CD4-positive, alpha-beta T cell treated with Interleukin-4 for 4 hours (primary cell): ENCODE data around the gene UBE2G1.

Experiments used
- DNase-seq: peaks from one replicate; pipeline ENCODE4 v3.0.0-alpha.2; 2020

The UBE2G1 gene

DNA sequence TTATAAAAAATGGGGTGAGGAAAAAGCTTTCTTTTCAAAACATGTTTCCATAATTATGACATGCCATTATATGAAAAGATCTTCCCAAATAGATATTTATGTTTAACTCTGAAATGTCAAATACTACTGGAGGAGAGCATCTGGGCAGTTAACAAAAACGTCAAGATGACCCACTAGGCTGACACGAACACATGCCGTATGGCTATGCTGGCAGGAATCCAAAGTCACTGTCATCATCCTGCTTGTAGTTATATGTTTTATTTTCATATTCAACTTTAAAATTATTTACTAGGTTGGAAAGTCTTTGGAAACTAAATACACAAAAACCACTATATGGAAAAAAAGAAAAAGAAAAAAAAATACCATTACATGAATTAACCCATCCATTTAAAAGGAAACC, 130.0 kb downstream of the UBE2G1 start:
- no peak for DNase-seq

GRCh38 chr17:4235372-4236279, 130.8 kb downstream of the UBE2G1 start:
- no peak for DNase-seq

GRCh38 chr17:4234401-4234800, 132.1 kb downstream of the UBE2G1 start:
- DNase-seq = no peak

DNA sequence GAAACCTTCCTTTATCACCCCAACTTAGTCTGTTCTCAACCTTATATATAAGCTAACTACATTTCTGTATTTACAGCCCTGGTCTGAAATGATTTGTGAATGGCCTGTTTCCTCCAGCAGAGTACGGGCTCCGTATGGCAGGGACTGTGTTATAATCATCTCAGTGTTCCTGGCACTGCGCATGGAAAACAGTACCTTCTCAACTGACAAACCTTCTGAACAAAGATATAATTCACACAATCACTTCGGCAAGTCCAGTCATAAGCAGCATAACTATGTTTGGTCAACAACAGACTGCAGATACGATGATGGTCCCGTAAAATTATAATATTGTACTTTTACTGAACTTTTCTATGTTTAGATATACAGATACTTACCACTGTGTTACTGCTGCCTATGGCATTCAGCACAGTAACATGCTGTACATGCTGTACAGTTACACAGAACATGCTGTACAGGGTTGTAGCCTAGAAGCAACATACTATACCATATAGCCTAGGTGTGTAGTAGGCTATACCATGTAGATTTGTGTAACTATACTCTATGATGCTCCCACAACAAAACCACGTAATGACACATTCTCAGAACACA, 132.7 kb downstream of the UBE2G1 start:
- no peak for DNase-seq

DNA sequence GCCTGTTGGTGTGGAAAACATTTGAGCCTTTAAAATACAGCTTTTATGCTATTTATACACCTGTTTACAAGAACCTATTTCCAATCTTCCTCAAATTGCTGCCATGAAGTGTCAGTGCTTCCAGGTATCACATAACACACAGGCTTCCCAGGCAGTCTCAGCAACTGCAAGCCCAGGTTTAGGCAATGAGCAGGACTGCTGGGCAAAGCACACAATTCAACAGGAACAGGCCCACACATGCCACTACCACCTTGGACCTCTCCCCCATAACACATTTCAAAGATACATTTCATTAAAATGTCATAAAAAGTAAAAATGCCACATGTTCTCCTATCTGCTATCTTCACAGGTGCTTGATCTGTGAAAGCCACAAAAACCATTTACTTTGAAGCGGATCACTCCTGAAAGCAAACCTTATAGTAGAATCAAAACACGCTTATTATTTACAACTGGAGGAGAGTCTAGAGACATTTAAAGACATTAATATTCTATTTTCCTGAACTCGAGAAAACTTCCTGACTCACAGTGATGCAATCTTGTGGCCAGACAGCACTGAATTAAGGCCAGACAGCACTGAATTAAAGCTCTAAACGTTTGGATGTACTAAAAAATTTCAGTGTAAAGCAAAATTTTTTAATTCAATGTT, 134.2 kb downstream of the UBE2G1 start:
- peak; percentile 23 for DNase-seq

DNA sequence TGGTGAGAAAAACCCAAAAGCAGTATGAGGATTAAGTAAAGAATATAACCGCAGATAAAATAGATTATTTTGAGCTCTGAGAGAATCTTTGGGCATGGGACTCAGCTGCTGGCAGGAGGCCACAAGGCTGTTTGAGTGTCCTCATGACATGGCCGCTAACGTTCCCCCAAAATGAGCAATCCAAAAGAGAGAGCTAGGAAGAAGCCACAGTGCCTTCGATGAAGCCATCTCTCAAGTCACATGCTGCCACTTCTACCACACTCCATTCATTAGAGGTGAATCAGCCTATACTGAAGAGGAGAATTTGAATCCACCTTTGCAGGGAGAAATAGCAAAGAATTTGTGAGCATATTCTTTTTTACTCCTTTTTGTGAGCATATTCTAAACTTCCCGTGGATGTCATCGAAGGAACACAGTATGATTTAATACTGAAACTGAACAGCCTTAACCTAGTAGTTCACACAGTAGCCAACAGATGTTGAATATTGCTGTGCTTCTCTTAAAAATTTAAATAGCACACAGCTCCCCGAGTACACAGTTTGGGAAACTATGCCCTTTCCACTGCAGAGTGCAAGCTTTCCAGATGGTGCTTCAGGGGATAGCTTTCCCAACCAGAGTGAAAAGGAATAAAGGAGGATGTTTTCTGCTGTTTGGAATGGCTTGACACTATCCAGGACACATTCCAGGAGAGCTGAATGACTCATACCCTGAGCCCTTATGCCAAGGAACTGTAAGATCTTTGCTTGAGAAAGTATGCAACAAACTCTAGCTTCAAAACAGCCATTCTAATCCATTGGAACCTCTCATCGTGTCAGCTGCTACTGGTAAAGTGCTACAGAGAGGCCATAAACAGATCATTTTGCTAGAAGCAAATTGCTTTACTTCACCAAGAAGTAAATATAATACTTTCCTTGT, 136.6 kb downstream of the UBE2G1 start:
- no peak for DNase-seq

DNA sequence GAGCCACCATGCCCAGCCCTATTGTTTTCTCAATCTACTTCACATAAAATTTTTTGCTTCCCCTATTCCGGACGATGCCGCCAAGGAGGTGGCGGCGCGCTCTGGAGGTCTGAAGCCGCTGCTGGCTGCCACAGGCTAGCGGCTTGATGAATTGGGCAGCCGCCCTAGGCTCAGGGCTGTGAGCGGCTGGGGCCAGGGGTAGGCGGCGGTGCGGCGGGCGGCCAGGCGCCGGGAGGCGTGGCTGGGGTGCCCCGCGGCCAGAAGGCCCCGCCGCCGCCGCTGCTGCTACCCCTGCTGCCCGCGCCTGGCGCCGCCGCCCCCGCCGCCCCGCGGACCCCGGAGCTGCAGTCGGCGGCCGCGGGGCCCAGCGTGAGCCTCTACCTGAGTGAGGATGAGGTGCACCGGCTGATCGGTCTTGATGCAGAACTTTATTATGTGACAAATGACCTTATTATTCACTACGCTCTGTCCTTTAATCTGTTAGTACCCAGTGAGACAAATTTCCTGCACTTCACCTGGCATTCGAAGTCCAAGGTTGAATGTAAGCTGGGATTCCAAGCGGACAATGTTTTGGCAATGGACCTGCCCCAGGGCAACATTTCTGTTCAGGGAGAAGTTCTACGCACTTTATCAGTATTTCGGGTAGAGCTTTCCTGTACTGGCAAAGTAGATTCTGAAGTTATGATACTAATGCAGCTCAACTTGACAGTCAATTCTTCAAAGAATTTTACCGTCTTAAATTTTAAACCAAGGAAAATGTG, 144.4 kb downstream of the UBE2G1 start:
- no peak for DNase-seq

GRCh38 chr17:4221163-4221562, 145.3 kb downstream of the UBE2G1 start:
- no peak for DNase-seq

DNA sequence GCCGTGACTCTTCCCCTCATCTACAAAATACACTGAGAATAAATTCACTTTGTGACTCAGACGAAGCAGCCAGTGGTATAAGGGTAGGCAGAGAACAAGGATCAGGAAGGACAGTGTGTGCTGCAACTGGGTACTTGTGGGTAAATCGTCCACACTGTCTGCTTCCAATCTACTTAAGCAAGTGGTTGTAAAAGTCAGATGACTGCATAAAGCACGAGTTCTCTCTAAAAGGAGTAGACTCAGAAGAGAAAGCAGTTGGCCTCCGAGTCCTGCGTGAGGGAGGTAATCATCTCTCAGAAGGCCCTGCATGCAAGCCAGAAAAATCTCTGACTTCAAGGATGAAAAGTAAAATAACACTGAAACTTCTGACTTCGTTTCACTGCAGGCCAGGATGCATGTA, 145.8 kb downstream of the UBE2G1 start:
- DNase-seq = no peak
